Measurements from ENCODE around the gene AGAP2.
"Not testable (repeated sequence)": the region's sequence is repeated elsewhere in the genome, so short reads cannot be mapped to it uniquely, and the experiment has no call there.

AGAP2 gene

DNA sequence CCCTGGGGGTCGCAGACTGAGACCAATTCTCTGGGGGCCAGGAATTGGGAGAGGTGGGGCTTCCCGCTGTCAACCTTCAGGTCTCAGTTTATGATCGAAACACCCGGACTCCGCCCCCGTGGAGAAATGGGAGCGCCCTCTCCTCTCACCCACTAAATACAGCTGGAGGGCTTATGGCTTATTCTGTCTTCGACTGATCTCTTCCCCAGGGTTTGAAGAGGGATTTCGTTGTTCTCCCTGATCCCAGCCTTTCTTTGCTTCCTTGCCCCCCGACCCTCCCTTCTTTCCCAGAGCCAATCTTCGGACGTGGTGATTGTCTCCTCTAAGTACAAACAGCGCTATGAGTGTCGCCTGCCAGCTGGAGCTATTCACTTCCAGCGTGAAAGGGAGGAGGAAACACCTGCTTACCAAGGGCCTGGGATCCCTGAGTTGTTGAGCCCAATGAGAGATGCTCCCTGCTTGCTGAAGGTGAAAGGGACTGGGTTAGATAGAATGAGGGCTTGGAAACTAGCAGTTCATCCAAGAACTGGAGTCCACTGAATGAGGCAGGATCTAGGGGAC, 44.0 kb downstream of the AGAP2 start:
- no peak for DNase-seq

DNA sequence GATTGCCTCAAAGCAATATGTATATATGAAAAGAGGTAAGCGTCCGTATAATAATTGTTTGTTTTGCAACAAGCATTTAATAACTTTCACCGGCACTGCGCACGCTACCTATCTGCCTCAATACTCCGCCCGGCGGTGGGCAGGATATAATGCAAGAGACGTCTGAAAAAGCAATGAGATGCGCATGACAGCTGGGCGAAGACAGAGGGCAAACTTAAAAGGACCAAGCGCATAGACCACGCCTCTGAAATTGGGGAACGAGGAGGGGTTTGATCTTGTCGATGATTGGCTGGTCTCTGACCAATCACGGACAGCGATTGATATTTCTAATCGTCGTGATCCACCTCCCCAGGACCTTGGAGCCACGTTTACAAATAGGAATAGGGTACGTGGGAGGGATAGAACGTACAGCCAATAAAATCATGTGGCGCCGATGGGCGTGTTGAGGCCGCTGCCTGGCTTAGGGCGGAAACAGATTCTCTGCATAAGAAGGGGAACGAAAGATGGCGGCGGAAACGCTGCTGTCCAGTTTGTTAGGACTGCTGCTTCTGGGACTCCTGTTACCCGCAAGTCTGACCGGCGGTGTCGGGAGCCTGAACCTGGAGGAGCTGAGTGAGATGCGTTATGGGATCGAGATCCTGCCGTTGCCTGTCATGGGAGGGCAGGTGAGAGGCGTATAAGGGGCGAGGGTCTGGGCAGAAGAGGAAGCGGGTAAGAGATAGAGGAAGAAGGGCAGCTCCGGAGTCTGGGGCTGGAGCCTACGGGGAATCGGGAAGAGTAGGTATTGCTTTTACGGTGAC, 44.7 kb downstream of the AGAP2 start, which contains the start of gene OS9:
Gene OS9, plus strand, starts transcription at position 474 of the 800 bp plus-strand sequence. Its CDS starts 30 bp downstream, at position 504.
- peak; percentile 84 for DNase-seq

DNA sequence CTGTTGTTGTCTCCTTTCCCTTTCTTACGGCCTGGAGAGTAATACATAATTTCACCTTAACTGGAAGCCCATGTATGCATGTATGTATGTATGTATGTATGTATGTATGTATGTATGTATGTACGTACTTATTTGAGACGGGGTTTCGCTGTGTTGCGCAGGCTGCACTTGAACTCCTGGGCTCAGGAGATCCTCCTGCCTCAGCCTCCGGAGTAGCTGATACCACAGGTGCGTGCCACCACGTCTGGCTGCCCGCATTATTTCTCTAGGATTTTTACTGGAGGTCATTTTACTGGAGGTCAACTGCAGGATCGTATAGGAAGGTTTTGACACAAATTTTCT, 45.3 kb downstream of the AGAP2 start:
- DNase-seq, result no peak

DNA sequence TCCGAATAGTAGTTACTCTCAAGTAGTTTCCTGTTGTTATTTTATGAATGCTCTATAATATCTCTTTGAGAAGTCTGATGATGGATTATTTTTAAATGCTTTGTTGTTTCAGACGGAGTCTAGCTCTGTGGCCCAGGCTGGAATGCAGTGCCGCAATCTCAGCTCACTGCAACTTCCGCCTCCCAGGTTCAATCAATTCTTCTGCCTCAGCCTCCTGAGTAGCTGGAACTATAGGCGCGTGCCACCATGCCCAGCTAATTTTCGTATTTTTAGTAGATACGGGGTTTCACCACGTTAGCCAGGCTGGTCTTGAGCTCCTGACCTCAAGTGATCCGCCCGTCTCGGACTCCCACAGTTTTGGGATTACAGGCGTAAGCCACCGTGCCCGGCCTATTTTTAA, 46.0 kb downstream of the AGAP2 start:
- no peak for DNase-seq

DNA sequence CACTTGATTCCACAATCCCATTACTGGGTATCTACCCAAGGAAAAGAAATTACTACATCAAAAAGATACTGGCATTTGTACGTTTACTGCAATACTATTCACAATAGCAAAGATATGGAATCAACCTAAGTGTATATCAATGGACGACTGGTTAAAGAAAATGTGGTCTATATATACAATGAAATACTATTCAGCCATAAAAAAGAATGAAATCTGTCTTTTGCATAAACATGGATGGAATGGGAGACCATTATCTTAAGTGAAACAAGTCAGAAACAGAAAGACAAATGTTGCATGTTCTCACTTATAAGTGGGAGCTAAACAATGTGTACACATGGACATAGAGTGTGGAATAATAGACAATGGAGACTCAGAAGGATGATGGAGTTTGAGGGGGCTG, 49.6 kb downstream of the AGAP2 start:
- no peak for DNase-seq

DNA sequence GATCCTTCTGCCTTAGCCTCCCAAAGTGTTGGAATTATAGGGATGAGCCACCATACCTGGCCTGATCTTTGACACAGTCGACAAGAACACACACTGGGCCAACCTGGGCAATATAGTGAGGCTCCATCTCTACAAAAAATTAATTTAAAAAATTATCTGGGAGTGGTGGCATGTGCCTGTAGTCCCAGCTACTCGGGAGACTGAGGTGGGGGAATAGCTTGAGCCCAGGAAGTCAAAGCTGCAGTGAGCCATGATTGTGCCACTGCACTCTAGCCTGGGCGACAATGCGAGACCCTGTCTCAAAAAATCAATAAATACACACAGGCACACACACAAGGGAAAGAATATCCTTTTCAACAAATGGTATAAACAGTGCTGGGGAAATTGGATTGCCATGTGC, 50.7 kb downstream of the AGAP2 start:
- DNase-seq, result no peak

DNA sequence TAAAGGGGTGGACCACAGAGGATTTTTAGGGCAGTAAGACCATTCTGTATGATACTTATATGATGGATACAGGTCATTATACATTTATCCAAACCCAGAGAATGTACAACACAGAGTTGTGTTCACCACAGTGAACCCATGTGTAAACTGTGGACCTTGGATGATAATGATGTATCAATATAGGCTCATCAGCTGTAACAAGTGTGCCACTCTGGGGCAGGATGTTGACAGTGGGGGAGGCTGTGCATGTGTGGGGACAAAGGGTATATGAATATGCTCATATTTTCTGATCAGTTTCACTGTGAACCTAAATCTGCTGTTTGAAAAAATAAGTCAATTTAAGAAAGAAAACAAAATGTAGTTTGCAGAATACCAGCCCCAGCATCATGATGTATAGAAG, 58.8 kb downstream of the AGAP2 start:
- DNase-seq, result no peak

DNA sequence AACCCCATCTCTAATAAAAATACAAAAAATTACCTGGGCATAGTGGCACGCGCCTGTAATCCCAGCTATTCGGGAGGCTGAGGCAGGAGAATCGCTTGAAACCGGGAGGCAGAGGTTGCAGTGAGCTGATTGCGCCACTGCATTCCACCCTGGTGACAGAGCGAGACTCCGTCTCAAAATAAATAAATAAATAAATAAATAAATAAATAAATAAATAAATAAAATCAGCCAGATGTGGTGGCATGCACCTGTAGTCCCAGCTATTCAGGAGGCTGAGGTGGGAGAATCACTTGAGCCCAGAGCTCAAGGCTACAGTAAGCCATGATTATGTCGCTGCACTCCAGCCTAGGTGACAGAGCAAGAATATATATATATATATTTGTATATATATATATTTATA, 60.6 kb downstream of the AGAP2 start:
- not testable (repeated sequence) for DNase-seq

DNA sequence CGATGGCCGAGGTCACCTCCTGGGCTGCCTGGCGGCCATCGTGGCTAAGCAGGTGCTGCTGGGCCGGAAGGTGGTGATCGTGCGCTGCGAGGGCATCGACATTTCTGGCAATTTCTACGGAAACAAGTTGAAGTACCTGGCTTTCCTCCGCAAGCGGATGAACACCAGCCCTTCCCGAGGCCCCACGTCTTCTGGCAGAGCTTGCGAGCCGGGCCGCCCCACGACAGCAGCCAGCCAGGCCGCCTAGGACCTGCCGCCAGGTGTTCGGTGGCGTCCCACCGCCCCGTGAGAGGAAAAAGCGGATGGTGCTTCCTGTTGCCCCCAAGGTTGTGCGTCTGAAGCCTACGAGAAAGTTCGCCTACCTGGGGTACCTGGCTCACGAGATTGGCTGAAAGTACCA, 63.9 kb downstream of the AGAP2 start:
- no peak for DNase-seq

Measured in right kidney (tissue), 1 donor.